Natural killer cell (primary cell): ENCODE results near the gene GLIS2. TPM values are rescaled to one million over a fixed set of nuclear protein-coding genes. Genes with fewer than 3 reads are reported as not detected.

Experiments
- ATAC-seq, 3 donors: fragments of 150-1000 bp in 2 of 3; fragments of 200-7000 bp in 1 of 3; cut with Tn5 transposase; 1 replicate in 1 of 3; 2 replicates in 2 of 3; pipeline ENCODE4 v1.10.0; 2021; ENCODE audit warnings: mild to moderate bottlenecking in 2 of 3, moderate library complexity in 2 of 3
- DNase-seq, 2 donors: peaks; one replicate each; pipeline versions ENCODE4 v3.0.0 to v3.0.0-alpha.2; 2013 to 2021; ENCODE audit warnings: mixed read lengths in 1 of 2
- H3K27ac ChIP-seq: one replicate; pipeline ENCODE4 v1.5.1; 2013; ENCODE audit warnings: mild to moderate bottlenecking, low read length
- H3K27me3 ChIP-seq: one replicate; pipeline ENCODE4 v1.6.1; 2013; ENCODE audit warnings: low read length; ENCODE audit not compliant: control insufficient read depth, insufficient read depth
- H3K36me3 ChIP-seq: one replicate; pipeline ENCODE4 v1.6.1; 2013; ENCODE audit warnings: low read length; ENCODE audit not compliant: control insufficient read depth, insufficient read depth
- H3K4me1 ChIP-seq: one replicate; pipeline ENCODE4 v1.6.1; 2013; ENCODE audit warnings: low read length; ENCODE audit not compliant: control insufficient read depth, insufficient read depth
- H3K4me3 ChIP-seq: one replicate; pipeline ENCODE4 v1.5.1; 2013; ENCODE audit warnings: low read length
- H3K9me3 ChIP-seq: one replicate; pipeline ENCODE4 v1.6.1; 2013; ENCODE audit warnings: low read length; ENCODE audit not compliant: control insufficient read depth, insufficient read depth
- H3K27ac Mint-ChIP-seq, 2 donors: one replicate each; pipeline ENCODE4 v1.8.0; 2022; ENCODE audit warnings: mild to moderate bottlenecking in 2 of 2, mixed read lengths in 2 of 2, moderate library complexity in 1 of 2
- H3K27me3 Mint-ChIP-seq, 2 donors: one replicate each; pipeline ENCODE4 v1.8.0; 2022; ENCODE audit warnings: low read depth in 2 of 2, mixed read lengths in 2 of 2
- H3K36me3 Mint-ChIP-seq: one replicate; pipeline ENCODE4 v1.8.0; 2022; ENCODE audit warnings: mixed read lengths
- H3K4me1 Mint-ChIP-seq, 2 donors: one replicate each; pipeline ENCODE4 v1.8.0; 2022; ENCODE audit warnings: mixed read lengths in 2 of 2
- H3K4me3 Mint-ChIP-seq: one replicate; pipeline ENCODE4 v1.8.0; 2022; ENCODE audit warnings: mild to moderate bottlenecking, moderate library complexity, mixed read lengths
- H3K9me3 Mint-ChIP-seq, 2 donors: one replicate each; pipeline ENCODE4 v1.8.0; 2022; ENCODE audit warnings: mixed read lengths in 2 of 2
- WGBS: methylation state at CpG from one replicate; pipeline ENCODE4 v1.1.7; 2013; ENCODE audit warnings: missing lambda C conversion rate; ENCODE audit not compliant: insufficient coverage; 5-methylcytosine and 5-hydroxymethylcytosine counted together
- intact Hi-C: fragments of 100-400 bp; cut with micrococcal nuclease; formaldehyde crosslinking; loops from one replicate; pipeline ENCODE4 v1.14.2; 2022
- total RNA-seq, 4 donors: library from RNA; stranded (reverse); fragments of 120-200 nt in 1 of 4; gene quantifications; one replicate each; pipeline versions ENCODE4 v1.2.3 to v1.2.4, GENCODE V29; 2013 to 2022
- TF ChIP-seq, protein P1 (sequence below): fragments of 200-600 bp; IDR thresholded peaks from one replicate; pipeline ENCODE4 v1.8.0; 2022; ENCODE audit warnings: antibody characterized with exemption

GLIS2 gene
- total RNA-seq, 3 donors from 2014 or later (not counting 1 experiment from before 2014, with no cell fraction given): 0.05 to 0.35 TPM; not detected in 1

- H3K4me1 ChIP-seq: peaks cover 27% of the 10 kb centered on the region
- intact Hi-C loops: no loop called here
- H3K4me3 Mint-ChIP-seq: peak within 1 kb of the TSS; percentile 75
- 10% methylated on average over 50 of the region's 50 CpGs for WGBS
- no peak within 1 kb of the TSS for H3K27ac ChIP-seq
- no peaks in the 10 kb centered on the region for H3K9me3 ChIP-seq
- TF ChIP-seq, protein P1, sequence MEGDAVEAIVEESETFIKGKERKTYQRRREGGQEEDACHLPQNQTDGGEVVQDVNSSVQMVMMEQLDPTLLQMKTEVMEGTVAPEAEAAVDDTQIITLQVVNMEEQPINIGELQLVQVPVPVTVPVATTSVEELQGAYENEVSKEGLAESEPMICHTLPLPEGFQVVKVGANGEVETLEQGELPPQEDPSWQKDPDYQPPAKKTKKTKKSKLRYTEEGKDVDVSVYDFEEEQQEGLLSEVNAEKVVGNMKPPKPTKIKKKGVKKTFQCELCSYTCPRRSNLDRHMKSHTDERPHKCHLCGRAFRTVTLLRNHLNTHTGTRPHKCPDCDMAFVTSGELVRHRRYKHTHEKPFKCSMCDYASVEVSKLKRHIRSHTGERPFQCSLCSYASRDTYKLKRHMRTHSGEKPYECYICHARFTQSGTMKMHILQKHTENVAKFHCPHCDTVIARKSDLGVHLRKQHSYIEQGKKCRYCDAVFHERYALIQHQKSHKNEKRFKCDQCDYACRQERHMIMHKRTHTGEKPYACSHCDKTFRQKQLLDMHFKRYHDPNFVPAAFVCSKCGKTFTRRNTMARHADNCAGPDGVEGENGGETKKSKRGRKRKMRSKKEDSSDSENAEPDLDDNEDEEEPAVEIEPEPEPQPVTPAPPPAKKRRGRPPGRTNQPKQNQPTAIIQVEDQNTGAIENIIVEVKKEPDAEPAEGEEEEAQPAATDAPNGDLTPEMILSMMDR: no peak
- H3K27ac Mint-ChIP-seq: peak within 1 kb of the TSS in 1 of 2 donors; percentile 60
- ATAC-seq (peak; percentile 84 to 90 (median 88)), DNase-seq (peak; percentile 79 to 85)
- H3K4me3 ChIP-seq: peak within 1 kb of the TSS; percentile 16
- no peaks in the 10 kb centered on the region for H3K36me3 Mint-ChIP-seq
- H3K27me3 Mint-ChIP-seq: no peaks in the 10 kb centered on the region
- H3K36me3 ChIP-seq: peaks cover 14% of the 10 kb centered on the region
- H3K9me3 Mint-ChIP-seq: no peaks in the 10 kb centered on the region
- H3K4me1 Mint-ChIP-seq: peaks cover 0 to 20% of the 10 kb centered on the region in 2 donors
- no peaks in the 10 kb centered on the region for H3K27me3 ChIP-seq
These were observed 55.6 kb downstream of the GLIS2 start, which contains the start of gene VASN for GRCh38 chr16:4371357-4372000. VASN (plus strand) TSS chr16:4371848; CDS start chr16:4380878, 9,030 bp downstream.

DNA sequence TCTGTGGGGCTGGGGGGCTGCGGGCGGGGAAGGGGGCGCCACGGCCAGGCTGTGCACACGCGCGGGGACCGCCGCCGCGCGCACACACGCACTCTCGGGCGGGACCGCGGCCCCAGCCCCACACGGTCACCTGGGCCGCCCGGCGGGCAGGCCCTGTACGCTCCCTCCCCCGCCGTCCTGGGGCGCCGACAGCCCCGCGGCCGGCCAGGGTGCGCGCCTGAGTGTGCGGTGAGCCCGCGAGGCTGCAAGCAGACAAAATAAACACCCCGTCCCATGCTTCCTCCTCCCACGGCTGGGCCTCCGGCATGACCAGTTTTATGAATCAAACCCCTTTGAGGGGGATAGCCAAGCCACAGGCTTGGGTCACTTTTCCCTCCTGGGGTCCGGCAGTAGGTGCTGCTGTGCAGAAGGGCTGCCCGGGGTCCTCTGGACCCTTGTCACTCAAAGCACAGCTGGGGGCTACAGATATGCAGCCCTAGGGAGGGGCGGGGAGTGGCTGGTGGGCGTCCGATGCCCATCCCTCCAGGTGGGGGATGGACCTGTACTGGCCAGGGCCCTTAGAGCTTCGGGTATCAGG is 56.2 kb downstream of the GLIS2 start:
- Histone ChIP-seq H3K4me3 (peak overlapping the region; percentile 16), H3K9me3 (no peaks in the 10 kb centered on the region), H3K27ac (no peak overlapping the region), H3K4me1 (peaks cover 27% of the 10 kb centered on the region), H3K36me3 (peaks cover 9% of the 10 kb centered on the region), H3K27me3 (no peaks in the 10 kb centered on the region)
- intact Hi-C loops: no loop called here
- no peaks in the 10 kb centered on the region for H3K27me3 Mint-ChIP-seq
- H3K4me3 Mint-ChIP-seq: peak overlapping the region; percentile 75
- WGBS: 9% methylated on average over 43 of the region's 43 CpGs
- no peaks in the 10 kb centered on the region for H3K36me3 Mint-ChIP-seq
- H3K9me3 Mint-ChIP-seq: no peaks in the 10 kb centered on the region
- ATAC-seq: peak; percentile 49 to 69 (median 55)
- H3K27ac Mint-ChIP-seq: peak overlapping the region in 1 of 2 donors; percentile 60
- TF ChIP-seq, protein P1: no peak
- H3K4me1 Mint-ChIP-seq: peaks cover 0 to 20% of the 10 kb centered on the region in 2 donors
- peak; percentile 36 to 62 for DNase-seq

DNA sequence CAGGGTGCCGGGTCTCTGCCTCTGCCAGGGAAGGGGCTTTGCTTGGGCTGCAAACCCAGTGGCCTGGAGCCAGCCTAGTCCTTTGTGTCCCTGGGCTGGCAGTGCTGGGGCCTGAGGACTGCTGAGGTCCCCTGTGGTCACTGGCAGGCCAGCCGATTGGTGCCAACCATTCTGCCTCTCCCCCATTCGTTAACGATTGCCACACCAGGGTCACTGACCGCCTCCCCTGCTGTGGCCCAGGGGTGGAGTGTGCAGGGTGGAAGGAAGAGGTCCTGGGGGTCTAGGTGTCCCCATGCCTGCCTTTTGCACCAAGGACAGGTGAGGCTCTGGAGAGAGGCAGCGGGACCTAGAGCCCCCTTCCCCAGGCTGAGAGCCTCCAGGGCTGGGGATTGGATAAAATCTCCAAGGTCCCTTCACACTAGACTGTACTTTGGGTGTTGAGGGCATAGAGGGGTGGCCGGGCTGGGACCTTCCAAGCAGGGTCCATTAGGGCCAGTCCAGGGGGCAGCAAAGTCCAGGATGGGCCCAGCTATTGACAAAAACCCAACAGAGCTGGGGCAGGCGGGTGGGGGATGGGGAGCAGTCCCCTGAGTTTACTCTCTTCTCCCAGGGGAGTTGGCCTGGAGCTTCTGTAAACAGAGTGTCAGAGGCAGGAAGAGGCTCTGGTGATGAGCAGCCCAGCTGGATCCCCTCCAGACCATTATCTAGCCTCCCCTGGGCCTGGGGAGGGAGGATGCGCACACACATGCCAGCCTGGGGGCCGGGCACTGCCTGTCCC is 56.9 kb downstream of the GLIS2 start:
- intact Hi-C loops: no loop called here
- peaks cover 0 to 20% of the 10 kb centered on the region in 2 donors for H3K4me1 Mint-ChIP-seq
- H3K36me3 Mint-ChIP-seq: no peaks in the 10 kb centered on the region
- no peak for ATAC-seq
- Histone ChIP-seq H3K4me1 (peaks cover 27% of the 10 kb centered on the region), H3K27ac (no peak overlapping the region), H3K9me3 (no peaks in the 10 kb centered on the region), H3K4me3 (peak overlapping the region; percentile 16), H3K36me3 (peaks cover 2% of the 10 kb centered on the region), H3K27me3 (no peaks in the 10 kb centered on the region)
- H3K27me3 Mint-ChIP-seq: no peaks in the 10 kb centered on the region
- no peak overlapping the region for H3K4me3 Mint-ChIP-seq
- WGBS: 90% methylated on average over 8 of the region's 10 CpGs
- TF ChIP-seq, protein P1: no peak
- H3K27ac Mint-ChIP-seq: peak overlapping the region in 1 of 2 donors; percentile 60
- no peak for DNase-seq
- H3K9me3 Mint-ChIP-seq: no peaks in the 10 kb centered on the region
